Osteoblast (primary cell): Measurements from ENCODE around the gene SYT2. TPM values are rescaled to one million over a fixed set of nuclear protein-coding genes. Genes with fewer than 3 reads are reported as not detected.

Experiments used
- DNase-seq: peaks from one replicate; pipeline ENCODE4 v3.0.0; 2011; ENCODE audit warnings: low spot score, mixed read lengths; ENCODE audit not compliant: insufficient read length; ENCODE audit errors: missing footprints
- H2AFZ ChIP-seq: 2 replicates; pipeline ENCODE4 v1.6.0; 2011; ENCODE audit warnings: mild to moderate bottlenecking, low read length
- H3K27ac ChIP-seq: 2 replicates; pipeline ENCODE4 v1.5.1; 2011; ENCODE audit warnings: mild to moderate bottlenecking, low read depth, low read length, moderate library complexity
- H3K27me3 ChIP-seq: 2 replicates; pipeline ENCODE4 v1.6.0; 2012; ENCODE audit warnings: mild to moderate bottlenecking, control low read depth, inconsistent platforms, low read length, moderate library complexity; ENCODE audit not compliant: insufficient read depth
- H3K36me3 ChIP-seq: 2 replicates; pipeline ENCODE4 v1.5.1; 2011; ENCODE audit warnings: mild to moderate bottlenecking, low read length, control low read depth, moderate library complexity; ENCODE audit not compliant: insufficient read depth
- H3K4me1 ChIP-seq: 2 replicates; pipeline ENCODE4 v1.5.1; 2011; ENCODE audit warnings: mild to moderate bottlenecking, low read length, control low read depth, moderate library complexity; ENCODE audit not compliant: insufficient read depth
- H3K4me2 ChIP-seq: 2 replicates; pipeline ENCODE4 v1.6.0; 2011; ENCODE audit warnings: mild to moderate bottlenecking, low read length; ENCODE audit not compliant: insufficient read depth
- H3K4me3 ChIP-seq: fragments of 200-600 bp; sonication (generic); 3 replicates; pipeline ENCODE4 v1.5.1; 2012; ENCODE audit warnings: mild to moderate bottlenecking, low read length, inconsistent platforms; ENCODE audit not compliant: insufficient read depth
- H3K79me2 ChIP-seq: 2 replicates; pipeline ENCODE4 v1.6.0; 2012; ENCODE audit warnings: mild to moderate bottlenecking, low read length, control low read depth, inconsistent platforms; ENCODE audit not compliant: insufficient read depth
- H3K9me3 ChIP-seq: 2 replicates; pipeline ENCODE4 v1.5.1; 2011; ENCODE audit warnings: low read depth, low read length, control low read depth
- H4K20me1 ChIP-seq: 2 replicates; pipeline ENCODE4 v1.6.0; 2012; ENCODE audit warnings: mild to moderate bottlenecking, low read length, control low read depth; ENCODE audit not compliant: insufficient read depth
- CTCF ChIP-seq: IDR thresholded peaks from 2 replicates; pipeline ENCODE4 v1.5.1; 2011; ENCODE audit warnings: mild to moderate bottlenecking, low read depth, low read length, moderate library complexity; ENCODE audit errors: extremely low read depth
- total RNA-seq: library from RNA; depleted of rRNA; stranded (reverse); fragments of >200 nt; gene quantifications from 2 replicates; pipeline ENCODE4 v1.2.3, GENCODE V29; 2012

Gene SYT2
- total RNA-seq, 1 donor, result not detected

- DNase-seq, result no peak
- H3K79me2 ChIP-seq, result no peaks in the 10 kb centered on the region
- no peak overlapping the region for H2AFZ ChIP-seq
- H3K27me3 ChIP-seq, result no peaks in the 10 kb centered on the region
- H3K4me2 ChIP-seq, result no peak overlapping the region
- TF ChIP-seq CTCF, result no peak
- H4K20me1 ChIP-seq, result no peaks in the 10 kb centered on the region
- H3K36me3 ChIP-seq, result no peaks in the 10 kb centered on the region
- H3K9me3 ChIP-seq, result no peaks in the 10 kb centered on the region
- H3K4me3 ChIP-seq, result no peak overlapping the region
- no peaks in the 10 kb centered on the region for H3K4me1 ChIP-seq
- no peak overlapping the region for H3K27ac ChIP-seq
Measured at GRCh38 chr1:202605515-202605914, 104.7 kb downstream of the SYT2 start.

- TF ChIP-seq CTCF, result no peak
- Histone ChIP-seq H3K9me3 (no peaks in the 10 kb centered on the region), H3K4me1 (no peaks in the 10 kb centered on the region), H3K4me3 (no peak overlapping the region), H2AFZ (no peak overlapping the region), H3K27ac (no peak overlapping the region), H4K20me1 (no peaks in the 10 kb centered on the region), H3K79me2 (no peaks in the 10 kb centered on the region), H3K27me3 (no peaks in the 10 kb centered on the region), H3K4me2 (no peak overlapping the region), H3K36me3 (no peaks in the 10 kb centered on the region)
- no peak for DNase-seq
Measured at GRCh38 chr1:202603435-202603834, 106.8 kb downstream of the SYT2 start.

- Histone ChIP-seq H3K4me2 (no peak overlapping the region), H3K79me2 (no peaks in the 10 kb centered on the region), H3K4me1 (no peaks in the 10 kb centered on the region), H2AFZ (peak overlapping the region; percentile 82), H3K36me3 (no peaks in the 10 kb centered on the region), H4K20me1 (no peaks in the 10 kb centered on the region), H3K9me3 (no peaks in the 10 kb centered on the region), H3K27me3 (no peaks in the 10 kb centered on the region), H3K27ac (no peak overlapping the region), H3K4me3 (no peak overlapping the region)
- TF ChIP-seq CTCF, result no peak
- no peak for DNase-seq
Measured at GRCh38 chr1:202600432-202601041, 109.7 kb downstream of the SYT2 start.

GRCh38 chr1:202599669-202600431 is 110.4 kb downstream of the SYT2 start:
- H2AFZ ChIP-seq, result peak overlapping the region; percentile 82
- no peaks in the 10 kb centered on the region for H3K79me2 ChIP-seq

More at GRCh38 chr1:202599669-202600431, 110.4 kb downstream of the SYT2 start:
- Histone ChIP-seq H3K4me1 (no peaks in the 10 kb centered on the region), H3K27me3 (no peaks in the 10 kb centered on the region), H3K9me3 (no peaks in the 10 kb centered on the region), H3K36me3 (no peaks in the 10 kb centered on the region), H4K20me1 (no peaks in the 10 kb centered on the region), H3K27ac (no peak overlapping the region), H3K4me2 (peak overlapping the region; percentile 41), H3K4me3 (no peak overlapping the region)
- peak; percentile 91 for TF ChIP-seq CTCF
- DNase-seq, result peak; percentile 96
